Kidney (tissue), 14 donors: ENCODE data around the gene TTC7B. TPM values are rescaled to one million over a fixed set of nuclear protein-coding genes. Genes with fewer than 3 reads are reported as not detected.

Source experiments
- DNase-seq, 5 donors: peaks; one replicate each; pipeline ENCODE4 v3.0.0-alpha.2; 2013 to 2020
- FAIRE-seq: peaks from 2 replicates; lab custom pipeline; 2012; peaks lifted over from hg19 to GRCh38; lab: Jason Lieb, UNC
- H3K27ac ChIP-seq, 2 donors: one replicate each; pipeline ENCODE4 v1.7.0; 2013; ENCODE audit warnings: low read depth in 2 of 2, low read length in 2 of 2, inconsistent platforms in 1 of 2
- H3K27me3 ChIP-seq: one replicate; pipeline ENCODE4 v1.7.1; 2013; ENCODE audit warnings: low read length, inconsistent platforms; ENCODE audit not compliant: control insufficient read depth, insufficient read depth
- H3K36me3 ChIP-seq, 3 donors: one replicate each; pipeline versions ENCODE4 v1.7.0 to v1.7.1; 2013; ENCODE audit warnings: low read length in 3 of 3, control low read depth in 1 of 3, inconsistent platforms in 1 of 3; ENCODE audit not compliant: insufficient read depth in 3 of 3, control insufficient read depth in 2 of 3
- H3K4me1 ChIP-seq, 3 donors: one replicate each; pipeline versions ENCODE4 v1.7.0 to v1.7.1; 2013; ENCODE audit warnings: low read length in 3 of 3, inconsistent platforms in 1 of 3, low read depth in 1 of 3; ENCODE audit not compliant: control insufficient read depth in 2 of 3, insufficient read depth in 2 of 3
- H3K4me3 ChIP-seq, 3 donors: one replicate each; pipeline versions ENCODE4 v1.7.0 to v1.8.1; 2013; ENCODE audit warnings: low read length in 3 of 3, control low read depth in 1 of 3, inconsistent platforms in 1 of 3
- H3K9ac ChIP-seq, 3 donors: one replicate each; pipeline versions ENCODE4 v1.7.0 to v1.7.1; 2013; ENCODE audit warnings: low read length in 3 of 3, control low read depth in 1 of 3, inconsistent platforms in 1 of 3
- H3K9me3 ChIP-seq, 3 donors: one replicate each; pipeline versions ENCODE4 v1.7.0 to v1.7.1; 2013; ENCODE audit warnings: low read length in 3 of 3, control low read depth in 1 of 3, inconsistent platforms in 1 of 3; ENCODE audit not compliant: control insufficient read depth in 2 of 3, insufficient read depth in 1 of 3
- CTCF ChIP-seq: IDR thresholded peaks from 3 replicates; pipeline ENCODE4 v1.5.1; 2012; ENCODE audit warnings: mild to moderate bottlenecking, moderate library complexity, borderline replicate concordance; ENCODE audit not compliant: insufficient read depth; ENCODE audit errors: extremely low read depth
- intact Hi-C: fragments of 100-400 bp; cut with DNase I; formaldehyde crosslinking; loops from one replicate; pipeline ENCODE4 v1.11.1; 2022
- polyA plus RNA-seq: library from polyadenylated mRNA; stranded (reverse); fragments of 350-450 nt; fragmentation: Illumina TruSeq; extraction: RNeasy Lipid Tissue Mini Kit (QIAGEN cat#74804); gene quantifications from one replicate; pipeline ENCODE4 v1.2.3, GENCODE V29; 2014; ENCODE audit warnings: low read depth, low replicate concordance; ENCODE audit not compliant: insufficient read depth
- total RNA-seq: library from RNA; stranded (reverse); fragmentation: NEBNext Ultra II Directional; extraction: Animal tissue kit (Norgen Biotek cat#: 25700); gene quantifications from one replicate; pipeline ENCODE4 v1.2.1, GENCODE V29; 2021
- donor health status: control.
- donor health status: control.
- donor health status: control.
- donor health status: control.
- donor health status: control.
- donor health status: DM: yes; HTN: yes; CAD: no.
- donor health status: Normal renal cell carcinoma (clear cell type).

TTC7B gene
- total and polyA plus RNA-seq, 2 donors from 2014 or later, result 23.4 to 48.3 TPM

GRCh38 chr14:90739318-90740068 is 76.7 kb downstream of the TTC7B start:
- peaks cover 0 to 2% (median 0%) of the 10 kb centered on the region in 3 donors for H3K36me3 ChIP-seq
- no peak overlapping the region for H3K9ac ChIP-seq
- intact Hi-C loops, result no loop called here
- H3K4me3 ChIP-seq, result no peak overlapping the region
- H3K27ac ChIP-seq, result no peak overlapping the region
- peaks cover 0 to 4% (median 0%) of the 10 kb centered on the region in 3 donors for H3K4me1 ChIP-seq
- DNase-seq (peak in 1 of 5 donors; percentile 17), FAIRE-seq (no peak)
- no peaks in the 10 kb centered on the region for H3K9me3 ChIP-seq
- no peak for TF ChIP-seq CTCF
- H3K27me3 ChIP-seq, result no peaks in the 10 kb centered on the region

- H3K27ac ChIP-seq, result no peak overlapping the region
- no peaks in the 10 kb centered on the region for H3K27me3 ChIP-seq
- H3K36me3 ChIP-seq, result no peaks in the 10 kb centered on the region
- no peaks in the 10 kb centered on the region for H3K9me3 ChIP-seq
- H3K4me1 ChIP-seq, result no peaks in the 10 kb centered on the region
- no peak overlapping the region for H3K4me3 ChIP-seq
- H3K9ac ChIP-seq, result no peak overlapping the region
- FAIRE-seq, result no peak
- TF ChIP-seq CTCF, result no peak
- DNase-seq, result no peak
- intact Hi-C loops, result no loop called here
Measured at GRCh38 chr14:90733139-90733808, 83.0 kb downstream of the TTC7B start.

- H3K27me3 ChIP-seq, result no peaks in the 10 kb centered on the region
- no peak overlapping the region for H3K4me3 ChIP-seq
- DNase-seq (no peak), FAIRE-seq (no peak)
- H3K27ac ChIP-seq, result no peak overlapping the region
- no peak for TF ChIP-seq CTCF
- H3K36me3 ChIP-seq, result no peaks in the 10 kb centered on the region
- H3K9ac ChIP-seq, result no peak overlapping the region
- no peaks in the 10 kb centered on the region for H3K9me3 ChIP-seq
- no peaks in the 10 kb centered on the region for H3K4me1 ChIP-seq
- intact Hi-C loops, result no loop called here
Measured at GRCh38 chr14:90732718-90733117, 83.5 kb downstream of the TTC7B start.
